ENCODE data around the gene ST8SIA5. TPM values are rescaled to one million over a fixed set of nuclear protein-coding genes. Genes with fewer than 3 reads are reported as not detected.

The ST8SIA5 gene
- total and polyA plus RNA-seq, 9 of the 15 experiments (the other 6 are each of a cell fraction or from before 2014, with no cell fraction given), result 0.03 to 0.33 (median 0.06) TPM; not detected in 5

- in situ Hi-C loops (cut with MboI) (no loop called here), intact Hi-C loops (cut with micrococcal nuclease) (no loop called here)
- no peak overlapping the region for H3K9ac ChIP-seq (ENCODE audit: insufficient read depth in 1 of 2, low read depth in 2 of 2, low read length in 2 of 2)
- WGBS (ENCODE audit: insufficient coverage, low coverage, missing lambda C conversion rate), result 0% methylated on average over 5 of the region's 5 CpGs
- no peak overlapping the region for H3K4me2 ChIP-seq (ENCODE audit: insufficient read depth, low read length)
- no peaks in the 10 kb centered on the region for H3K79me2 ChIP-seq (ENCODE audit: control insufficient read depth, insufficient read depth, low read length)
- no peak overlapping the region for H3K4me3 ChIP-seq
- BruUV-seq (replicated peaks), result no TSS peak
- ATAC-seq, result no peak
- FAIRE-seq, result no peak
- no peaks in the 10 kb centered on the region for H3K9me3 ChIP-seq (replicated peaks; ENCODE audit: control insufficient read depth, insufficient read depth, low read depth, low read length)
- DNase-seq (ENCODE audit: extremely low read depth in 1 of 4, low spot score in 3 of 4), result no peak
- H4K20me1 ChIP-seq (replicated peaks; ENCODE audit: control insufficient read depth, insufficient read depth, low read length), result no peaks in the 10 kb centered on the region
- TF ChIP-seq ZNF589 (CRISPR knock-in tag; IDR thresholded peaks at IDR 0.05; ENCODE audit: low read depth) (no peak), SIN3A (IDR thresholded peaks at IDR 0.05; ENCODE audit: borderline replicate concordance in 2 of 2, control insufficient read depth in 1 of 2, low read depth in 2 of 2, low read length in 2 of 2) (no peak), NEUROD1 (IDR thresholded peaks at IDR 0.05; ENCODE audit: borderline replicate concordance, low read depth, low read length, partially characterized antibody) (no peak), PURB (CRISPR knock-in tag; IDR thresholded peaks at IDR 0.05; ENCODE audit: low read depth) (no peak), XRCC3 (IDR thresholded peaks at IDR 0.05) (no peak), ZNF780A (CRISPR knock-in tag; IDR thresholded peaks at IDR 0.05) (no peak)
- H3K4me1 ChIP-seq (replicated peaks in 1 of 2; ENCODE audit: control insufficient read depth in 2 of 2, insufficient read depth in 2 of 2, low read length in 2 of 2), result no peaks in the 10 kb centered on the region
- H2AFZ ChIP-seq (ENCODE audit: low read depth, low read length), result no peak overlapping the region
- ChIA-PET CTCF (ENCODE audit: low intra/inter-chr PET ratio) (no interaction called here), POLR2A (no interaction called here)
- H3K27me3 ChIP-seq (ENCODE audit: control insufficient read depth in 2 of 2, insufficient read depth in 2 of 2, low read length in 2 of 2), result peaks cover 0 to 10% of the 10 kb centered on the region in 2 experiments; a peak in 2 of 5 replicates
- no peak overlapping the region for H3K27ac ChIP-seq (ENCODE audit: extremely low read depth, low read depth, low read length)
- no peaks in the 10 kb centered on the region for H3K9me1 ChIP-seq (ENCODE audit: control insufficient read depth, insufficient read depth, low read length)
- H3K36me3 ChIP-seq (ENCODE audit: control insufficient read depth, insufficient read depth, low read length), result no peaks in the 10 kb centered on the region
Measured at GRCh38 chr18:46736135-46736534, 20.7 kb downstream of the ST8SIA5 start.

GRCh38 chr18:46734981-46735380 is 21.9 kb downstream of the ST8SIA5 start:
- ATAC-seq (no peak), FAIRE-seq (no peak), DNase-seq (ENCODE audit: extremely low read depth in 1 of 4, low spot score in 3 of 4) (no peak)
- Histone ChIP-seq H3K27me3 (ENCODE audit: control insufficient read depth in 2 of 2, insufficient read depth in 2 of 2, low read length in 2 of 2) (peaks cover 0 to 10% of the 10 kb centered on the region in 2 experiments; a peak in 2 of 5 replicates), H3K79me2 (ENCODE audit: control insufficient read depth, insufficient read depth, low read length) (no peaks in the 10 kb centered on the region), H2AFZ (ENCODE audit: low read depth, low read length) (no peak overlapping the region), H4K20me1 (replicated peaks; ENCODE audit: control insufficient read depth, insufficient read depth, low read length) (no peaks in the 10 kb centered on the region), H3K36me3 (ENCODE audit: control insufficient read depth, insufficient read depth, low read length) (no peaks in the 10 kb centered on the region), H3K4me3 (no peak overlapping the region), H3K4me2 (ENCODE audit: insufficient read depth, low read length) (no peak overlapping the region), H3K9me3 (replicated peaks; ENCODE audit: control insufficient read depth, insufficient read depth, low read depth, low read length) (no peaks in the 10 kb centered on the region), H3K9ac (ENCODE audit: insufficient read depth in 1 of 2, low read depth in 2 of 2, low read length in 2 of 2) (no peak overlapping the region), H3K9me1 (ENCODE audit: control insufficient read depth, insufficient read depth, low read length) (no peaks in the 10 kb centered on the region), H3K27ac (ENCODE audit: extremely low read depth, low read depth, low read length) (no peak overlapping the region), H3K4me1 (replicated peaks in 1 of 2; ENCODE audit: control insufficient read depth in 2 of 2, insufficient read depth in 2 of 2, low read length in 2 of 2) (no peaks in the 10 kb centered on the region)
- no peak for TF ChIP-seq ERF (CRISPR knock-in tag; IDR thresholded peaks at IDR 0.05)
- 4% methylated on average over 4 of the region's 4 CpGs for WGBS (ENCODE audit: insufficient coverage, low coverage, missing lambda C conversion rate)
- CTCF ChIA-PET (ENCODE audit: low intra/inter-chr PET ratio), result no interaction called here
- BruUV-seq (replicated peaks), result no TSS peak
- POLR2A ChIA-PET, result no interaction called here
- intact Hi-C loops (cut with micrococcal nuclease) (no loop called here), in situ Hi-C loops (cut with MboI) (no loop called here)
